Fibroblast of the conjunctiva (primary cell): ENCODE results near the gene GADD45GIP1.
"Not testable (repeated sequence)": the region's sequence is repeated elsewhere in the genome, so short reads cannot be mapped to it uniquely, and the experiment has no call there.

ENCODE experiments used
- DNase-seq: peaks from one replicate; pipeline ENCODE4 v3.0.0-alpha.2; 2010; ENCODE audit warnings: low read depth

GADD45GIP1 gene

GRCh38 chr19:12957389-12957952 lies 448 bp upstream of the GADD45GIP1 start:
- not testable (repeated sequence) for DNase-seq

GRCh38 chr19:12955996-12956395 lies 1.0 kb downstream of the GADD45GIP1 start:
- DNase-seq, result no peak

- DNase-seq, result not testable (repeated sequence)
These were observed 1.4 kb downstream of the GADD45GIP1 start for GRCh38 chr19:12955575-12955974.

GRCh38 chr19:12954612-12954962 lies 2.4 kb downstream of the GADD45GIP1 start:
- DNase-seq, result no peak

- DNase-seq, result no peak
These were observed 3.0 kb downstream of the GADD45GIP1 start for GRCh38 chr19:12953799-12954611.

GRCh38 chr19:12953138-12953798 lies 3.8 kb downstream of the GADD45GIP1 start:
- DNase-seq, result no peak

GRCh38 chr19:12952488-12953137 lies 4.4 kb downstream of the GADD45GIP1 start:
- DNase-seq, result peak; percentile 50

- not testable (repeated sequence) for DNase-seq
These were observed 5.0 kb downstream of the GADD45GIP1 start for GRCh38 chr19:12952050-12952449.

GRCh38 chr19:12949363-12950283 lies 7.4 kb downstream of the GADD45GIP1 start:
- DNase-seq, result no peak

- DNase-seq, result no peak
These were observed 8.2 kb downstream of the GADD45GIP1 start for GRCh38 chr19:12948612-12949362.

GRCh38 chr19:12947702-12948611 lies 9.1 kb downstream of the GADD45GIP1 start:
- no peak for DNase-seq

- no peak for DNase-seq
These were observed 10.1 kb downstream of the GADD45GIP1 start for GRCh38 chr19:12946731-12947496.

GRCh38 chr19:12946092-12946721 lies 10.8 kb downstream of the GADD45GIP1 start:
- DNase-seq, result peak; percentile 43

GRCh38 chr19:12945479-12946091 lies 11.4 kb downstream of the GADD45GIP1 start, which contains the start of gene RAD23A:
Gene RAD23A (plus strand): TSS chr19:12945862. CDS start chr19:12945949, 87 bp downstream.
- DNase-seq, result peak; percentile 96

- no peak for DNase-seq
These were observed 12.8 kb downstream of the GADD45GIP1 start for GRCh38 chr19:12944104-12944674.

GRCh38 chr19:12943437-12944044 lies 13.5 kb downstream of the GADD45GIP1 start:
- no peak for DNase-seq

- DNase-seq, result no peak
These were observed 16.1 kb downstream of the GADD45GIP1 start for GRCh38 chr19:12940897-12941296.
